CD4-positive, alpha-beta T cell treated with Interferon gamma for 1 hour (primary cell): ENCODE data around the gene TRMT5.

Experiments
- DNase-seq: peaks from one replicate; pipeline ENCODE4 v3.0.0-alpha.2; 2020

TRMT5 gene

GRCh38 chr14:60963761-60964160 is 17.1 kb downstream of the TRMT5 start:
- no peak for DNase-seq

DNA sequence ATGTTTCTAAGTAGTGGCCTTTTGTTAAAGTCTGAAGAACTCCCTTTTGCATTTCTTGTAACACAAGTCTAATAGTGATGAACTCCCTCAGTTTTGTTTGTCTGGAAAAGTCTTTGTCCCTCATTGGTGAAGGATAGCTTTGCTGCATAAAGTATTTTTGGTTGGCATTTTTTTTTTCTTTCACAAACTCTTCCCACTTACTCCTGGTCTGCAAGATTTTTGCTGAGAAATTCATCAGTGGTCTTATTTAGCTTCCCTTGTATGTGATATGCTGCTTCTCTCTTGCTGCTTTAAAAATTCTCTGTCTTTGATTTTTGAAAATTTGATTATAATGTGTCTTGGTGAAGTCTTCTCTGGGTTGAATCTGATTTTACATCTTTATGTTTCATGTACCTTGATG is 22.7 kb downstream of the TRMT5 start:
- DNase-seq, result no peak

GRCh38 chr14:60956632-60957031 is 24.2 kb downstream of the TRMT5 start:
- DNase-seq, result no peak

- no peak for DNase-seq
Observed at GRCh38 chr14:60956202-60956601, 24.7 kb downstream of the TRMT5 start.

DNA sequence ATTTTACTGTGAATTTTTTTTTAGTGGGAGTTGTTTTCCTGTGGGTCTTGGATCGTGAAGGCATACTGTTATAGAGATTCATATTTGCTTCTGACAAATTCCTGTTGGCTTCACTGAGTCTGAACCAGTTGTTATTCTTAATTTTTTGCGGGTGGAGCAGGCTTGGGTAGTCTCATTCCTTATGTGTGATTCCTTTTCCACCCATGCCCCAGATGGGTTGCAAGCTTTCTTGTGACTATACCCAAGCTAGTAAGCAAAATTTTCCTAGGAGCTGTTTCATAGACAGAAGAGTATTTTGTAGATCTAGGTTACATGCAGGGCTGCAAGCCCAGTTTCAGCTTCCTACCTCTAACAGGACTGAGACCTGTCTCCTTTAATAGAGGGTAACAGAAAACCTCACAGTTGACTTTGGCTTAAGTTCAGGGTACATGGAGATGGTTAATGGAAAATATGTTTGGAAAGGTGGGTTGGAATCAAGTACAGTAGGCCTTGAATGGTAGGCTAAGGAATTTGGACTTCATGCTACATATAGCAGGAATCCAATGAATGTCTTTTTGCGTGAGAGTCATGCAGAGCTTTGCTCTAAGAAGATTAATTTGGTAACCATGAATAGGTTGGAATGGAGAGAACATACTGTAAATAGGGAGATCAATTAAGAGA is 29.0 kb downstream of the TRMT5 start:
- no peak for DNase-seq

DNA sequence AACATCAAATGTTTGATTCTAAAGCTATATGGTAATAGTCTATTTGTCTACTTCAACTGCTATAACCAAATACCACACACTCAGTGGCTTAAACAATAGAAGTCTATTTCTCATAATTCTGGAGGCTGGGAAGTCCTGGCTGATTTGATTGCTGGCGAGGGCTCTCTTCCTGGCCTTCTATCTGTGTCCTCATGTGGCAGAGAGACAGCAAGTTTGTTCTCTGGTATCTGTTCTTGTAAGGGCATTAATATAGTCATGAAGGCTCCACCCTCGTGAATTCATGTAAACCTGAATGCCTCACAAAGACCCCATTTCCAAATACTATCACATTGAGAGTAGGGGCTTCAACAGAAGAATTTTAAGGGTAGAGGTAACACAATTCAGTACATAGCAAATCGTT is 34.1 kb downstream of the TRMT5 start:
- no peak for DNase-seq

DNA sequence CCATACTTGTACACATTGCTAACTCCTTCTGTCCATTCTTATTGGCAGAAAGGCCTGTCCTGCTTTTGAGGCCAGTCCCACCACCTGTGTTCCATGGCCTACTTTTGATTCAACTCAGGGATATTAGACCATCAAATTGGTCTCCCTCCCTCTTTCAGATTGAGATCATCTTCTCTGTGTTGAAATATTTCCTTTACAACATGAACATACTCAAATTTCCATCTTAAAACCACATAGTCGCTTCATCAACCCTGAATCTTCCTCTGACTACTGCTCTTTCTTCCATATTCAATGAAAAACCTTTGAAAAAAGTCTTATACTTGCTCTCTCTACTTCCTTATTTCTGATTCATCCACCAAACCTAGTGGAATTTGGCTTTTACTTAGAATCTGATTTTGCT is 34.9 kb downstream of the TRMT5 start:
- DNase-seq, result no peak

DNA sequence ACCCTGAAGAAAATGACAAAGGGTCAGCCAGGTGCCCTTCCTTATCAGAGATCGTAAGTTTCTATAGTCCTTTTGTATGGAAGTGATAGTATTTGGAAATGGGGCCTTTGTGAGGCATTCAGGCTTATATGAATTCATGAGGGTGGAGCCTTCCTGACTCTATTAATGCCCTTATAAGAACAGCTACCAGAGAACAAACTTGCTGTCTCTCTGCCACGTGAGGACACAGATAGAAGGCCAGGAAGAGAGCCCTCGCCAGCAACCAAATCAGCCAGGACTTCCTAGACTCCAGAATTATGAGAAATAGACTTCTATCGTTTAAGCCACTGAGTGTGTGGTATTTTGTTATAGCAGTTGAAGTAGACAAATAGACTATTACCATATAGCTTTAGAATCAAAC is 36.7 kb downstream of the TRMT5 start:
- no peak for DNase-seq

DNA sequence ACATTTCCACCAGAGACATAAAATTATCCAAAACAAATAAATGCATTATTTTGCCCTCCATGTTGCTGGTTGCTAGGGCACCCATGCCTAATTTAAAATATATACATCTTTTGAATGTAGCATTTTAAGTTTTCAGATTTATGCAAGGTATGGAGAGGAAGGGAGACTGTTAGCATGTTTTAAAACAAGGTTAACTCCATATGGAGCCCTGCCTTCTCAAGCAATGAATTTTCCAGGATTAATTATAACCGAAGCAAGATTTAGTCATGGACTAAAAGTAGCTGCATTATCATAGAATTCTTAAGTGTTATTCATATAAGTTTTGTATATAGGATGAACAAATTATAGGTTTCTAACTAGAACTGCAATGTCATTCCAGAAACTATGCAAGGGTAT is 37.2 kb downstream of the TRMT5 start:
- DNase-seq, result no peak

DNA sequence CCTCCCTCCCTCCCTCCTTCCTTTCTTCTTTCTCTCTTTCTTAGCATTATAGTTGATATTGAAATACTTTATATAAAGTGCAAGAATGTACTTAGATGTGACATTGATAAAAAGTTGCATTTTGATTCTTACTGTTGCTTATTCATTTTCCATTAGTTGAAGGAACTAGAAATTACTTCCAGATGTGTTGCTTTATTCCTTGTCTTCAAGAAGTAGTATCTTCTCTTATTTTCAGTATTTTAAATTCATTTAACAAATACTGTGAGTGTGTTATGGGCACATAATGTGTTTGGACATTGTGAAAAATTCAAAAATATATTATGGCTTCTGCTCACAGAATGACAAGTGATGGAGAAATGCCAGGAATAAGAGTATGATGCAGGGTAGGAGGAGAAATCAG is 45.6 kb downstream of the TRMT5 start:
- DNase-seq, result no peak

DNA sequence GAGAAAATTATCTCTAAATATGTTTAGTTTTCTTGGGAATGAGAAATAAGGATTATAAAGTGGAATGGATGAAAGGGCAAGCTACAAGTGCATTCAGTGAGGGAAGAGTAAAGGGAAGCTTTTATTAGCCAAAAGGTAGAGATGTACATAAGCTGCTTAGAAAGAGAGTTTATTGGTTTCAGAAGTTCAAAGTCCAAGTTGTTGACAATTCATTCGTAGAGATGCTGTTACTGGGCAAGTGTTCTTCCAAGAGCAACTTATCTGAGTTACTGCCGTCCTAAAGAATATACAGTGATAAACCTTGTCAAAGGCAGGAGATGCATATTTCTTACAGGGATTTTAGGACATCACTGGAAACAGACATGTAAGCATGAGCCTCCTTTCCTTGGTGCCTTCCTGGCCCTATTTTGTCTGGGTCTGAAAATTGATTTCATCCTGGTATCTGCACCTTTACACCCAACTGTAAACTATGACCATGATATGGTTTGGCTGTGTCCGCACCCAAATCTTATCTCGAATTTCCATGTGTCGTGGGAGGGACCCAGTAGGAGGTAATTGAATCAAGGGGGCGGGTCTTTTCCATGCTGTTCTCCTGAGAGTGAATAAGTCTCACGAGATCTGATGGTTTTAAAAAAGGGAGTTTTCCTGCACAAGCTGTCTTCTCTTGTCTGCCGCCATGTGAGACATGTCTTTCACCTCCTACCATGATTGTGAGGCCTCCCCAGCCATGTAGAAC is 46.8 kb downstream of the TRMT5 start:
- no peak for DNase-seq

- DNase-seq, result no peak
Observed at GRCh38 chr14:60931218-60931617, 49.7 kb downstream of the TRMT5 start.

DNA sequence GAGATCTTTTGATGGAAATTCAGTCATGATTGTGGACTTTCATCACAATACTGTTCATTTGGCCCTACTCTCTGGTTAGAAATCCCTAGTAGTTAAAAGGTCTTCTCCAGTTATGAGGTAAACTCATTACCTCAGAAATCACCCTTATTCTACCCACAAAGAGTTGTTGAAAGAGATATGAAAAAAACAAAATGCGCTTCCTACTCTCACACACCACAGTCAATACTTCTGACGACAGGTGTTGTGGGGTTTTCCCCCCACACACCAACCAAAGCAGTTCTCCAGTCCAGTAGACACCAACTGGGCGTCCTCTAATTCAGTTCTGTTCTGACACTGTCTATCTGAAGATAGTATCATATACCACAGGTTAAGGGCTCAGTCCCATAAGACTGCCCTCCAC is 54.9 kb downstream of the TRMT5 start:
- no peak for DNase-seq

DNA sequence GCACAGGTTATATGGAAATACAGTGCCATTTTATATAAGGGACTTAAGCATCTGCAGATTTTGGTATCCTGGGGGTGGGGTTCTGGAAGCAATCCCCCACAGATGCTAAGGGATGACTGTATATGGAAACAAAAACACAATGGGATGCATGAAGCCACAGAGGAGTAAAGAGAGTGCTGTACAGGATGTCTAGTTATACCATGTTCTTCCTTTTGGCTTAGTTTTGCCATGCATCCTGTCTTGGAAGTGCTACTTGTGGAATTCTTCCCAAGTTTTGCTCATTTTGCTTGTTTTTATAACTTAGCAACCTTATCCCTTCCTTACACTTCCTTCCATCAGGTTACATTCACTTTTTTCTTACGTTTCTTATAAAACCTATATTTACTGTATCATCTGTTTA is 55.6 kb downstream of the TRMT5 start:
- no peak for DNase-seq

GRCh38 chr14:60922050-60922449 is 58.8 kb downstream of the TRMT5 start:
- DNase-seq, result no peak
